C4-2B (cell line): ENCODE data around the gene EIF4A2.

Experiments
- CTCF ChIP-seq: fragments of 450-650 bp; conservative IDR thresholded peaks from 2 replicates; pipeline ENCODE4 v1.5.1; 2017; ENCODE audit warnings: mild to moderate bottlenecking
- ZFX ChIP-seq: fragments of 450-650 bp; IDR thresholded peaks from 2 replicates; pipeline ENCODE4 v1.6.1; 2017

- no peak for TF ChIP-seq CTCF
- TF ChIP-seq ZFX: no peak
Measured at GRCh38 chr3:186772281-186772694, 11.1 kb upstream of the EIF4A2 start.
